Neuronal stem cell (in vitro differentiated cells): Measurements from ENCODE around the gene UGT1A5.

Experiments
- DNase-seq: peaks from one replicate; pipeline ENCODE4 v3.0.0-alpha.2; 2013; ENCODE audit warnings: low spot score
- H2AFZ ChIP-seq: one replicate; pipeline ENCODE4 v1.6.1; 2013; ENCODE audit warnings: mild to moderate bottlenecking, low read length, inconsistent platforms
- H2AK5ac ChIP-seq: 2 replicates; pipeline ENCODE4 v1.6.1; 2013; ENCODE audit warnings: low read depth, mild to moderate bottlenecking, inconsistent platforms, low read length, moderate library complexity, mixed read lengths
- H2BK120ac ChIP-seq: 2 replicates; pipeline ENCODE4 v1.6.1; 2013; ENCODE audit warnings: low read depth, mild to moderate bottlenecking, inconsistent platforms, low read length, moderate library complexity, mixed read lengths
- H2BK12ac ChIP-seq: one replicate; pipeline ENCODE4 v1.6.1; 2013; ENCODE audit warnings: low read length, inconsistent platforms
- H2BK15ac ChIP-seq: 2 replicates; pipeline ENCODE4 v1.6.1; 2013; ENCODE audit warnings: mild to moderate bottlenecking, low read length, inconsistent platforms, mixed read lengths
- H2BK5ac ChIP-seq: one replicate; pipeline ENCODE4 v1.6.1; 2013; ENCODE audit warnings: inconsistent platforms, mild to moderate bottlenecking, low read length, moderate library complexity
- H3K14ac ChIP-seq: one replicate; pipeline ENCODE4 v1.6.1; 2013; ENCODE audit warnings: low read length, inconsistent platforms
- H3K18ac ChIP-seq: 2 replicates; pipeline ENCODE4 v1.6.1; 2013; ENCODE audit warnings: low read length, inconsistent platforms
- H3K23ac ChIP-seq: 2 replicates; pipeline ENCODE4 v1.6.1; 2013; ENCODE audit warnings: low read depth, mild to moderate bottlenecking, mixed read lengths, low read length, inconsistent platforms; ENCODE audit not compliant: poor library complexity
- H3K27ac ChIP-seq: replicated peaks from 3 replicates; pipeline ENCODE4 v1.5.1; 2013; ENCODE audit warnings: low read length, inconsistent platforms
- H3K27me3 ChIP-seq, 3 experiments: 2 replicates each; pipeline ENCODE4 v1.6.1; 2013; ENCODE audit warnings: low read length in 3 of 3, mild to moderate bottlenecking in 2 of 3, inconsistent platforms in 1 of 3, low read depth in 1 of 3, mixed read lengths in 1 of 3, moderate library complexity in 1 of 3; ENCODE audit not compliant: control insufficient read depth in 3 of 3, insufficient read depth in 3 of 3
- H3K36me3 ChIP-seq, 2 donors: replicated peaks in 1 of 2; 2 replicates each; pipeline ENCODE4 v1.6.1; 2013; ENCODE audit warnings: low read length in 2 of 2; ENCODE audit not compliant: control insufficient read depth in 2 of 2, insufficient read depth in 2 of 2
- H3K4ac ChIP-seq: 2 replicates; pipeline ENCODE4 v1.6.1; 2013; ENCODE audit warnings: inconsistent platforms, mild to moderate bottlenecking, low read length, moderate library complexity
- H3K4me1 ChIP-seq, 2 donors: 1 replicate in 1 of 2; 2 replicates in 1 of 2; pipeline ENCODE4 v1.6.1; 2013; ENCODE audit warnings: low read length in 2 of 2, low read depth in 1 of 2; ENCODE audit not compliant: control insufficient read depth in 2 of 2, insufficient read depth in 1 of 2
- H3K4me2 ChIP-seq: one replicate; pipeline ENCODE4 v1.6.1; 2013; ENCODE audit warnings: mild to moderate bottlenecking, low read length, inconsistent platforms; ENCODE audit not compliant: insufficient read depth, poor library complexity, severe bottlenecking
- H3K4me3 ChIP-seq, 2 donors: 2 replicates each; pipeline ENCODE4 v1.5.1; 2013; ENCODE audit warnings: low read length in 2 of 2, mild to moderate bottlenecking in 2 of 2, inconsistent platforms in 1 of 2, moderate library complexity in 1 of 2
- H3K79me1 ChIP-seq: one replicate; pipeline ENCODE4 v1.6.1; 2013; ENCODE audit warnings: low read depth, mild to moderate bottlenecking, inconsistent platforms, low read length, moderate library complexity
- H3K9ac ChIP-seq: one replicate; pipeline ENCODE4 v1.6.1; 2013; ENCODE audit warnings: mild to moderate bottlenecking, low read depth, low read length, inconsistent platforms; ENCODE audit not compliant: poor library complexity
- H3K9me3 ChIP-seq, 2 donors: replicated peaks in 1 of 2; 2 replicates each; pipeline versions ENCODE3 to v1.6.1; 2013; ENCODE audit warnings: low read length in 2 of 2, mild to moderate bottlenecking in 2 of 2, inconsistent platforms in 1 of 2, low read depth in 1 of 2, mixed read lengths in 1 of 2, moderate library complexity in 1 of 2; ENCODE audit not compliant: control insufficient read depth in 2 of 2, insufficient read depth in 1 of 2
- H4K8ac ChIP-seq: one replicate; pipeline ENCODE4 v1.6.1; 2013; ENCODE audit warnings: low read depth, mild to moderate bottlenecking, inconsistent platforms, low read length, moderate library complexity
- H4K91ac ChIP-seq: one replicate; pipeline ENCODE4 v1.6.1; 2013; ENCODE audit warnings: low read length, low read depth, mild to moderate bottlenecking, inconsistent platforms; ENCODE audit not compliant: poor library complexity
- WGBS, 2 donors: extraction: QIAGEN DNeasy Blood & Tissue Kit; methylation state at CpG; one replicate each; pipeline ENCODE4 v1.1.7; 2013; ENCODE audit warnings: missing lambda C conversion rate in 2 of 2, mixed read lengths in 1 of 2; ENCODE audit not compliant: insufficient read length in 2 of 2, insufficient replicate concordance in 1 of 2; ENCODE audit errors: extremely low coverage in 2 of 2; 5-methylcytosine and 5-hydroxymethylcytosine counted together

UGT1A5 gene

DNA sequence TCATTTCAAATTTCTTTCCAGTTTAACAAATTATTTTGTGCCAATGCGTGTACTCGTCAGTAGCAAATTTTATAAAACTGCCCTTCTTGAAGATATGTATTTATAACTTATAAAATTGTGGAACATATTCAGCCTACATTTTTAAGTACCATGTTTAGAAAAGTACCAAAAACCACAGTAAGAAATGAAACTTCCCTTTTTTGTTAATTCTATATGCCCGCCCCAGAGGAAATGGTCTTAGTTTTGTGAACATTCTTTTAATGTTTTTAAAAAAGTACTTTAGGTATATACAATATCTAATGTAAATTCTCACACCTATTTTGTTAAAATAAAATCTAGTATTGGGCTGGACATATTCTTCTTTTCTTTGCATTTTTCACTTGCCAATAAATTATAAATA is 39.8 kb upstream of the UGT1A5 start:
- Histone ChIP-seq H3K23ac (no peak overlapping the region), H4K91ac (no peak overlapping the region), H3K27me3 (no peaks in the 10 kb centered on the region), H2AK5ac (no peak overlapping the region), H4K8ac (no peak overlapping the region), H2BK12ac (no peak overlapping the region), H3K79me1 (no peaks in the 10 kb centered on the region), H3K27ac (no peak overlapping the region), H3K4me3 (no peak overlapping the region), H3K4me1 (no peaks in the 10 kb centered on the region), H3K36me3 (no peaks in the 10 kb centered on the region), H2BK15ac (no peak overlapping the region), H2BK120ac (no peak overlapping the region), H3K4me2 (no peak overlapping the region), H3K4ac (no peak overlapping the region), H3K18ac (no peak overlapping the region), H2AFZ (no peak overlapping the region), H3K9me3 (no peaks in the 10 kb centered on the region), H3K14ac (no peak overlapping the region), H2BK5ac (no peak overlapping the region), H3K9ac (no peak overlapping the region)
- WGBS, 2 donors = no CpG with 5 or more reads among the region's 3 CpGs
- no peak for DNase-seq

DNA sequence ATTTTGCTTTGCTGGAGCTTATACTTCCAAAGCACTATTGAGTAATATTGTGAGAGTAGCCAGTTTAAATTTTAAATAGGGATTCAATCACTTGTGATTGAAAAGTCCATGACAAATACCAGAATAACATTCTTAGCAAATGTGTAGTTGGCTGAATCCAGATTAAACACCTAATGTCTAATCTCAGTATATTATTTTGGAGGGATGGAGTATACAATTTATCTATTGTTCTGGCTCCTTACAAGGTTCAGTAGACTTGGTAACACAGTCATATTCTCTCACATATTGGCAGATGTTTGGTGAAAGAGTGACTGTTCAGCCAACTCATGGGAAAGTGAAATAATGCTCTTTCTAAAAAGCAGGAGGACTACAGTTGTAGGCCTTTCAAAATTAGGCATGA is 38.8 kb upstream of the UGT1A5 start:
- no peak overlapping the region for H2BK5ac ChIP-seq
- no peak overlapping the region for H3K23ac ChIP-seq
- no peak overlapping the region for H3K18ac ChIP-seq
- no peak for DNase-seq
- no peak overlapping the region for H2BK15ac ChIP-seq
- no peak overlapping the region for H2BK12ac ChIP-seq
- H3K14ac ChIP-seq = no peak overlapping the region
- H2AK5ac ChIP-seq = no peak overlapping the region
- H3K27ac ChIP-seq = no peak overlapping the region
- no peaks in the 10 kb centered on the region for H3K9me3 ChIP-seq
- H4K91ac ChIP-seq = no peak overlapping the region
- no peak overlapping the region for H3K4ac ChIP-seq
- H3K4me2 ChIP-seq = no peak overlapping the region
- H2AFZ ChIP-seq = no peak overlapping the region
- no peaks in the 10 kb centered on the region for H3K36me3 ChIP-seq
- no peaks in the 10 kb centered on the region for H3K27me3 ChIP-seq
- H3K79me1 ChIP-seq = no peaks in the 10 kb centered on the region
- H2BK120ac ChIP-seq = no peak overlapping the region
- no peak overlapping the region for H3K4me3 ChIP-seq
- no peaks in the 10 kb centered on the region for H3K4me1 ChIP-seq
- H4K8ac ChIP-seq = no peak overlapping the region
- no peak overlapping the region for H3K9ac ChIP-seq

GRCh38 chr2:233674314-233674713 is 38.4 kb upstream of the UGT1A5 start:
- Histone ChIP-seq H3K9me3 (no peaks in the 10 kb centered on the region), H3K4ac (no peak overlapping the region), H4K8ac (no peak overlapping the region), H3K4me3 (no peak overlapping the region), H2BK120ac (no peak overlapping the region), H3K23ac (no peak overlapping the region), H2BK12ac (no peak overlapping the region), H3K27ac (no peak overlapping the region), H3K14ac (no peak overlapping the region), H4K91ac (no peak overlapping the region), H3K4me2 (no peak overlapping the region), H3K36me3 (no peaks in the 10 kb centered on the region), H3K79me1 (no peaks in the 10 kb centered on the region), H3K4me1 (no peaks in the 10 kb centered on the region), H2AK5ac (no peak overlapping the region), H3K9ac (no peak overlapping the region), H3K27me3 (no peaks in the 10 kb centered on the region), H3K18ac (no peak overlapping the region), H2BK15ac (no peak overlapping the region), H2AFZ (no peak overlapping the region), H2BK5ac (no peak overlapping the region)
- no peak for DNase-seq
- no CpG with 5 or more reads among the region's 1 CpG for WGBS, 2 donors

GRCh38 chr2:233674995-233675394 is 37.7 kb upstream of the UGT1A5 start:
- no peak overlapping the region for H3K4me3 ChIP-seq
- H2AFZ ChIP-seq = no peak overlapping the region
- H3K4me1 ChIP-seq = no peaks in the 10 kb centered on the region
- no peak overlapping the region for H4K91ac ChIP-seq
- no peak overlapping the region for H2BK15ac ChIP-seq
- no peak overlapping the region for H2BK12ac ChIP-seq
- H3K79me1 ChIP-seq = no peaks in the 10 kb centered on the region
- no peak overlapping the region for H3K9ac ChIP-seq
- no peak overlapping the region for H3K4ac ChIP-seq
- no peak overlapping the region for H4K8ac ChIP-seq
- H3K23ac ChIP-seq = no peak overlapping the region
- H2BK120ac ChIP-seq = no peak overlapping the region
- no peak overlapping the region for H3K27ac ChIP-seq
- H3K27me3 ChIP-seq = no peaks in the 10 kb centered on the region
- H3K4me2 ChIP-seq = no peak overlapping the region
- H2BK5ac ChIP-seq = no peak overlapping the region
- no peaks in the 10 kb centered on the region for H3K9me3 ChIP-seq
- H3K36me3 ChIP-seq = no peaks in the 10 kb centered on the region
- WGBS, 2 donors = no CpG with 5 or more reads among the region's 4 CpGs
- H3K14ac ChIP-seq = no peak overlapping the region
- no peak overlapping the region for H3K18ac ChIP-seq
- no peak for DNase-seq
- no peak overlapping the region for H2AK5ac ChIP-seq
